ENCODE measurements around the gene UBE2I.
A peak's percentile ranks its signal among the peaks of the same experiment; 100 is the strongest.
"Not testable (repeated sequence)": the region's sequence is repeated elsewhere in the genome, so short reads cannot be mapped to it uniquely, and the experiment has no call there.

UBE2I gene

GRCh38 chr16:1295465-1295864 is 14.0 kb upstream of the UBE2I start:
- no peaks in the 10 kb centered on the region for H3K9me3 Mint-ChIP-seq
- no peaks in the 10 kb centered on the region for H3K36me3 Mint-ChIP-seq (ENCODE audit: low read depth)
- H3K27ac Mint-ChIP-seq = no peak overlapping the region
- peaks cover 50% of the 10 kb centered on the region for H3K27me3 Mint-ChIP-seq
- H3K4me1 Mint-ChIP-seq (ENCODE audit: low read depth) = peaks cover 7% of the 10 kb centered on the region
- H3K4me3 Mint-ChIP-seq = no peak overlapping the region
- DNase-seq = no peak

GRCh38 chr16:1296688-1297017 is 12.8 kb upstream of the UBE2I start:
- H3K36me3 Mint-ChIP-seq (ENCODE audit: low read depth); H3K4me1 Mint-ChIP-seq (ENCODE audit: low read depth); H3K9me3 Mint-ChIP-seq; H3K4me3 Mint-ChIP-seq; DNase-seq: not testable (repeated sequence)
- H3K27ac Mint-ChIP-seq = peak overlapping the region; percentile 31
- peaks cover 40% of the 10 kb centered on the region for H3K27me3 Mint-ChIP-seq

- no peak for DNase-seq
- Mint-ChIP-seq H3K27me3 (peaks cover 35% of the 10 kb centered on the region), H3K9me3 (no peaks in the 10 kb centered on the region), H3K4me1 (ENCODE audit: low read depth) (peaks cover 11% of the 10 kb centered on the region), H3K36me3 (ENCODE audit: low read depth) (no peaks in the 10 kb centered on the region), H3K4me3 (no peak overlapping the region), H3K27ac (peak overlapping the region; percentile 31)
These were observed 12.3 kb upstream of the UBE2I start for GRCh38 chr16:1297018-1297696.

- Mint-ChIP-seq H3K27me3 (peaks cover 32% of the 10 kb centered on the region), H3K27ac (no peak overlapping the region), H3K36me3 (ENCODE audit: low read depth) (no peaks in the 10 kb centered on the region)
These were observed 11.0 kb upstream of the UBE2I start for GRCh38 chr16:1298406-1298805.

DNA sequence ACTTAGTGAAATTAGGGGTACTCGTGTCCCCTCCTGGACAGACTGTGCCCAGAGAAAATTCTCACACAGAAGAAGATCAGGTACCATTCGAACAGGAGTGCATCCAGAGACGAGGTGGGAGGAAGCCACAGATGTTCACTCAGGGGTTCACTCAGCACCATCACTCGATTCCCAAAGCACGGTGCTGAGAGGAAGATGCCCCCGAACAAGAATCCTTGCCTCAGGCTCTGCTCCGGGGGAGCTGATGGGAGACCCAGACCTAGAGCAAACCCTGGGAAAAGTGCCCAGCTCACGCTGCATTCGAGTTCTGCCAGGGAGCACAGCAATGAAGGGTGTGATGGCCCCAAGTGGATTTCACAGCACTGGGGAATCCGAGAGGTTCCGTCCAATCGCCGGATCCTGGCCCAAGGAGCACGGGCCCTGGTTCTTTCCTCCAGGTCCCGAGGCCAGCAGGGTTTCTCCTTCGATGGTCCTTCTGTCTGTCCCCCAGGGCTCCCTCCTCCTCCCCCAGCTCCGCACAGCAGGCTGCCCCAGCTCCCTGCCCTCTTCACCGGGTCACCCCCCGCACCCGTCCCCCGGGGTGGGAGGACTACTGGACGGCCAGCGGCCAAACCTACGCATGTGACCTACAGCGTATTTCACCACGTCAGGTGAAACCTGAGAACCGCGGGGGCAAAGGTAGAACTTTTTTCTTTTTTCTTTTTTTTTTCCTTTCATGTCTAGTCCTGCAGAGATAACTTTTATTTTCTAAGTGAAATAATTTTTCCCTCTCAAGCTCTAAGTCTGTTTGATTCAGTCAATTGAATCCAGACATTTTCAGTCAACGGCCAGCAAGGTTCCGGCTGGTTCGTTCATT is 10.2 kb upstream of the UBE2I start:
- no peaks in the 10 kb centered on the region for H3K9me3 Mint-ChIP-seq
- H3K4me3 Mint-ChIP-seq = no peak overlapping the region

More at GRCh38 chr16:1298406-1298805, 11.0 kb upstream of the UBE2I start:
- no peaks in the 10 kb centered on the region for H3K9me3 Mint-ChIP-seq
- H3K4me1 Mint-ChIP-seq (ENCODE audit: low read depth) = peaks cover 16% of the 10 kb centered on the region
- DNase-seq = no peak
- H3K4me3 Mint-ChIP-seq = no peak overlapping the region

GRCh38 chr16:1299868-1300203 is 9.6 kb upstream of the UBE2I start:
- no peaks in the 10 kb centered on the region for H3K9me3 Mint-ChIP-seq
- no peak for DNase-seq
- H3K4me3 Mint-ChIP-seq = no peak overlapping the region
- peaks cover 23% of the 10 kb centered on the region for H3K27me3 Mint-ChIP-seq
- H3K36me3 Mint-ChIP-seq (ENCODE audit: low read depth) = no peaks in the 10 kb centered on the region
- peaks cover 31% of the 10 kb centered on the region for H3K4me1 Mint-ChIP-seq (ENCODE audit: low read depth)
- no peak overlapping the region for H3K27ac Mint-ChIP-seq

More for the DNA sequence above, 10.2 kb upstream of the UBE2I start:
- peaks cover 26% of the 10 kb centered on the region for H3K27me3 Mint-ChIP-seq
- no peak overlapping the region for H3K27ac Mint-ChIP-seq
- peaks cover 25% of the 10 kb centered on the region for H3K4me1 Mint-ChIP-seq (ENCODE audit: low read depth)
- no peaks in the 10 kb centered on the region for H3K36me3 Mint-ChIP-seq (ENCODE audit: low read depth)
- DNase-seq = no peak

DNA sequence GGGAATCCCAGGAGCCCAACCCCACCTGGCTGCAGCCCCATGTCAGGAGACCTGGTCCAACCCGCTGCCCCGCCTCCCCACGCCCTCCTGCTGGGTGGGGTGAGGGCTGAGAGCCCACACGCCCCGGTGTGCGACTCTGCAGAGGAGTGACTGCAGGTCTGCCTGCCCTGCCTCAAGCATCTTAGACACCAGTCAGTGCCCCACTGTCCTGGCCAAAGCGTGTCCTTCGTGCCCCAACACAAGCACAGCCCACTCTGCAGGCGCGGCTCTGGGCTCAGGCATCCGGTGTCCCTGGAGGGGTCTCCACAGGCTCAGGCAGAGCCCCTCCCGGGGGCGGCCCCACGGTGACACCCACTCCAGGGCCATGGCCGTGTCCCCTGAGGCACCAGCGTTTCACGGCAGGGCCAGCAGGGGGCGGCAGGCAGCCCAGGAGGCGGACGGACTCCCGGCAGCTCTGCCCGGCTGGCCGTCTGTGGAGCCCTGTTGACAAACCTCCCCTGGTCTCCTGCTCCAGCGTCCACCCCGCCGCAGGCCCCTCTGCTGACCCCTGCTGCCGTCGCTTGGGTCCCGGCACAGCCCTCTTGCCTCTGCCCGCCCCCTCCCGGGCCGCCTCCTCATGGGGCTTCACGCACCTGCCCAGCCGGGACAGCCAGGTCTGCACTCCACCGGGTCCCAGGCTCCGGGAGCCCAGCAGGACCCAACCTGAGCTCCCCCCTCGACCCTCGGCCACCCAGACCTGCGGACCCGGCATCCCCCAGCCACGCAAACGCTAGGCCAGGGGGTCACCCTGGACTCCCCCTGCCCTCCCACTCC is 8.6 kb upstream of the UBE2I start:
- peaks cover 33% of the 10 kb centered on the region for H3K4me1 Mint-ChIP-seq (ENCODE audit: low read depth)
- H3K27ac Mint-ChIP-seq = no peak overlapping the region
- no peak overlapping the region for H3K4me3 Mint-ChIP-seq
- H3K27me3 Mint-ChIP-seq = peaks cover 19% of the 10 kb centered on the region
- no peaks in the 10 kb centered on the region for H3K36me3 Mint-ChIP-seq (ENCODE audit: low read depth)
- DNase-seq = peak; percentile 86
- H3K9me3 Mint-ChIP-seq = no peaks in the 10 kb centered on the region

GRCh38 chr16:1301562-1301961 is 7.9 kb upstream of the UBE2I start:
- Mint-ChIP-seq H3K27me3 (peaks cover 19% of the 10 kb centered on the region), H3K9me3 (no peaks in the 10 kb centered on the region), H3K36me3 (ENCODE audit: low read depth) (no peaks in the 10 kb centered on the region), H3K27ac (peak overlapping the region; percentile 11), H3K4me3 (no peak overlapping the region), H3K4me1 (ENCODE audit: low read depth) (peaks cover 39% of the 10 kb centered on the region)
- no peak for DNase-seq

DNA sequence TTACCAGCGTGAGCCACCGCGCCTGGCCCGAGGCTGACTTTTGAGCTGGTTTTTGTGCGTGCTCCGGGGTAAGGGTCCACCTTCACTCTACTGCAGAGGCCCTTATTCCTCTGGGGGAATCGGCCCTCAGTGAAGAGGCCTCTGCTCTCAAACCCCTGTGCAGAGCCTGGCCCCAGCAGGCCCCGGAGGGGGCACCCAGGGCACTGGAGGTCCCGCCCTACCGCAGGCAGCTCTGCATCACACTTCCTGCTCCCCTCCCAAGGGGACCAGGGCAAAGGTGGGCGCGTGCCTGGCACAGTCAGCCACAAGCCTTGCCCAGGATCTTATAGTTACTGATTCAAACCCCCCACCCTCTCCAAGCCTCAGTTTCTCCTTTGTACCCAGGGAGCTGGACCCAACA is 3.6 kb upstream of the UBE2I start:
- no peak for DNase-seq
- Mint-ChIP-seq H3K9me3 (no peaks in the 10 kb centered on the region), H3K27me3 (no peaks in the 10 kb centered on the region), H3K4me1 (ENCODE audit: low read depth) (peaks cover 36% of the 10 kb centered on the region), H3K4me3 (no peak overlapping the region), H3K27ac (peak overlapping the region; percentile 93), H3K36me3 (ENCODE audit: low read depth) (peaks cover 9% of the 10 kb centered on the region)

- Mint-ChIP-seq H3K9me3 (no peaks in the 10 kb centered on the region), H3K36me3 (ENCODE audit: low read depth) (peaks cover 14% of the 10 kb centered on the region), H3K4me3 (no peak overlapping the region), H3K27me3 (no peaks in the 10 kb centered on the region), H3K4me1 (ENCODE audit: low read depth) (peaks cover 41% of the 10 kb centered on the region), H3K27ac (peak overlapping the region; percentile 90)
- DNase-seq = no peak
These were observed 3.1 kb upstream of the UBE2I start for GRCh38 chr16:1306334-1306733.

GRCh38 chr16:1308036-1308976 is 1.1 kb upstream of the UBE2I start:
- H3K27ac Mint-ChIP-seq = peak overlapping the region; percentile 100
- peaks cover 30% of the 10 kb centered on the region for H3K36me3 Mint-ChIP-seq (ENCODE audit: low read depth)
- H3K27me3 Mint-ChIP-seq = no peaks in the 10 kb centered on the region
- DNase-seq = no peak
- H3K4me3 Mint-ChIP-seq = peak overlapping the region; percentile 86
- peaks cover 50% of the 10 kb centered on the region for H3K4me1 Mint-ChIP-seq (ENCODE audit: low read depth)
- no peaks in the 10 kb centered on the region for H3K9me3 Mint-ChIP-seq

GRCh38 chr16:1309888-1310831 is 724 bp downstream of the UBE2I start:
- Mint-ChIP-seq H3K4me3 (peak overlapping the region; percentile 92), H3K27me3 (no peaks in the 10 kb centered on the region), H3K9me3 (no peaks in the 10 kb centered on the region), H3K4me1 (ENCODE audit: low read depth) (peaks cover 37% of the 10 kb centered on the region), H3K27ac (peak overlapping the region; percentile 97), H3K36me3 (ENCODE audit: low read depth) (peaks cover 48% of the 10 kb centered on the region)
- peak; percentile 75 for DNase-seq

- H3K4me1 Mint-ChIP-seq (ENCODE audit: low read depth) = peaks cover 37% of the 10 kb centered on the region
- no peaks in the 10 kb centered on the region for H3K27me3 Mint-ChIP-seq
- DNase-seq = no peak
- peak overlapping the region; percentile 97 for H3K27ac Mint-ChIP-seq
- peaks cover 53% of the 10 kb centered on the region for H3K36me3 Mint-ChIP-seq (ENCODE audit: low read depth)
- H3K9me3 Mint-ChIP-seq = no peaks in the 10 kb centered on the region
- H3K4me3 Mint-ChIP-seq = peak overlapping the region; percentile 92
These were observed 1.4 kb downstream of the UBE2I start for GRCh38 chr16:1310832-1311200.
